Smooth muscle cell (in vitro differentiated cells): ENCODE data around the gene IL9. TPM values are rescaled to one million over a fixed set of nuclear protein-coding genes. Genes with fewer than 3 reads are reported as not detected.

ENCODE experiments used
- DNase-seq: peaks from one replicate; lab custom pipeline; 2025; ENCODE audit not compliant: unreplicated experiment; lab: John Stamatoyannopoulos, UW
- H2AFZ ChIP-seq: fragments of 200-600 bp; sonication (generic); 2 replicates; pipeline ENCODE4 v1.6.0; 2016; ENCODE audit warnings: antibody characterized with exemption, low read depth, mild to moderate bottlenecking
- H3F3A ChIP-seq: fragments of 200-600 bp; sonication (generic); 2 replicates; pipeline ENCODE4 v1.6.0; 2017; ENCODE audit warnings: antibody characterized with exemption, low read depth
- H3K27ac ChIP-seq: fragments of 200-600 bp; sonication (generic); 2 replicates; pipeline ENCODE4 v1.5.1; 2016; ENCODE audit warnings: low read depth, mild to moderate bottlenecking
- H3K27me3 ChIP-seq: fragments of 200-600 bp; sonication (generic); 2 replicates; pipeline ENCODE4 v1.6.1; 2016; ENCODE audit warnings: low read depth, mild to moderate bottlenecking
- H3K36me3 ChIP-seq: fragments of 200-600 bp; sonication (generic); 2 replicates; pipeline ENCODE4 v1.5.1; 2016; ENCODE audit warnings: low read depth
- H3K4me1 ChIP-seq: fragments of 200-600 bp; sonication (generic); 2 replicates; pipeline ENCODE4 v1.5.1; 2016; ENCODE audit warnings: low read depth
- H3K4me2 ChIP-seq: fragments of 200-600 bp; sonication (generic); 2 replicates; pipeline ENCODE4 v1.6.0; 2016; ENCODE audit warnings: mild to moderate bottlenecking
- H3K4me3 ChIP-seq: fragments of 200-600 bp; sonication (generic); 2 replicates; pipeline ENCODE4 v1.5.1; 2016; ENCODE audit warnings: mild to moderate bottlenecking
- H3K79me2 ChIP-seq: fragments of 200-600 bp; sonication (generic); 2 replicates; pipeline ENCODE4 v1.6.0; 2016; ENCODE audit warnings: low read depth, mild to moderate bottlenecking
- H3K9ac ChIP-seq: fragments of 200-600 bp; sonication (generic); 2 replicates; pipeline ENCODE4 v1.6.0; 2016; ENCODE audit warnings: low read depth
- H3K9me3 ChIP-seq: fragments of 200-600 bp; sonication (generic); replicated peaks from 2 replicates; pipeline ENCODE4 v1.5.1; 2016; ENCODE audit warnings: low read depth
- H4K20me1 ChIP-seq: fragments of 200-600 bp; sonication (generic); 2 replicates; pipeline ENCODE4 v1.6.0; 2016; ENCODE audit warnings: low read depth
- WGBS: methylation state at CpG from one replicate; pipeline ENCODE4 v1.1.7; 2016; ENCODE audit warnings: low lambda C conversion rate; 5-methylcytosine and 5-hydroxymethylcytosine counted together
- polyA plus RNA-seq: library from polyadenylated mRNA; unstranded; fragments of >200 nt; fragmentation: Nextera tagmentation; extraction: Ambion mirVana; gene quantifications from 2 replicates; pipeline ENCODE4 v1.2.1, GENCODE V29; 2016
- total RNA-seq: library from RNA; depleted of rRNA; stranded (reverse); fragments of >200 nt; gene quantifications from 2 replicates; pipeline ENCODE4 v1.2.3, GENCODE V29; 2014
- TF ChIP-seq, protein P1 (sequence below): fragments of 200-600 bp; sonication (generic); IDR thresholded peaks from 2 replicates; pipeline ENCODE4 v1.5.1; 2017; ENCODE audit warnings: borderline replicate concordance, mild to moderate bottlenecking, antibody characterized with exemption; ENCODE audit not compliant: insufficient read depth, poor library complexity, severe bottlenecking

Gene IL9
- total and polyA plus RNA-seq, 2 experiments from 2014 or later: not detected

DNA sequence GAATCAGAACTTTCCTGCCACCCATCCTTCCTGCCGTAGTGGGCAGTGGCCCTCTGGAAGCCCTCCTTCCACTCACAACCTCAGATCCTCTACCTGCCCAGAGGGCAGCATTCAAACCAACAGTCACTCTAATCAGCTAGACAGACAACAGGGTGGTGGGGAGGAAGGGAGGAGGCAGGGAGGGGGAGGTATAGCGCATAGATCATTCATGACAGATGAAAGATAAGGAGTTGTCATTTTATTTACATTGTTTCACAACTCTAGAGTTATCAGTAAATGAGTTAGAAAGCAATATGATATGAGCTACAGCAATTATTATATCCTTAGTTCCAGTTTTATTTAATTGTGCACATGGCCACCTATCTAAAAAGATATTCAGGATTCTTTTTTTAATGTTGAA lies 852 bp downstream of the IL9 start:
- no peak for DNase-seq
- Histone ChIP-seq H3K79me2 (no peaks in the 10 kb centered on the region), H3K4me3 (no peak overlapping the region), H3K4me1 (no peaks in the 10 kb centered on the region), H3K36me3 (no peaks in the 10 kb centered on the region), H3K4me2 (no peak overlapping the region), H3K9me3 (no peaks in the 10 kb centered on the region), H3K27me3 (peaks cover 47% of the 10 kb centered on the region), H3K27ac (no peak overlapping the region), H2AFZ (no peak overlapping the region), H3F3A (no peaks in the 10 kb centered on the region), H4K20me1 (no peaks in the 10 kb centered on the region), H3K9ac (no peak overlapping the region)
- TF ChIP-seq, protein P1, sequence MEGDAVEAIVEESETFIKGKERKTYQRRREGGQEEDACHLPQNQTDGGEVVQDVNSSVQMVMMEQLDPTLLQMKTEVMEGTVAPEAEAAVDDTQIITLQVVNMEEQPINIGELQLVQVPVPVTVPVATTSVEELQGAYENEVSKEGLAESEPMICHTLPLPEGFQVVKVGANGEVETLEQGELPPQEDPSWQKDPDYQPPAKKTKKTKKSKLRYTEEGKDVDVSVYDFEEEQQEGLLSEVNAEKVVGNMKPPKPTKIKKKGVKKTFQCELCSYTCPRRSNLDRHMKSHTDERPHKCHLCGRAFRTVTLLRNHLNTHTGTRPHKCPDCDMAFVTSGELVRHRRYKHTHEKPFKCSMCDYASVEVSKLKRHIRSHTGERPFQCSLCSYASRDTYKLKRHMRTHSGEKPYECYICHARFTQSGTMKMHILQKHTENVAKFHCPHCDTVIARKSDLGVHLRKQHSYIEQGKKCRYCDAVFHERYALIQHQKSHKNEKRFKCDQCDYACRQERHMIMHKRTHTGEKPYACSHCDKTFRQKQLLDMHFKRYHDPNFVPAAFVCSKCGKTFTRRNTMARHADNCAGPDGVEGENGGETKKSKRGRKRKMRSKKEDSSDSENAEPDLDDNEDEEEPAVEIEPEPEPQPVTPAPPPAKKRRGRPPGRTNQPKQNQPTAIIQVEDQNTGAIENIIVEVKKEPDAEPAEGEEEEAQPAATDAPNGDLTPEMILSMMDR: no peak
- WGBS: 53% methylated on average over 2 of the region's 2 CpGs

DNA sequence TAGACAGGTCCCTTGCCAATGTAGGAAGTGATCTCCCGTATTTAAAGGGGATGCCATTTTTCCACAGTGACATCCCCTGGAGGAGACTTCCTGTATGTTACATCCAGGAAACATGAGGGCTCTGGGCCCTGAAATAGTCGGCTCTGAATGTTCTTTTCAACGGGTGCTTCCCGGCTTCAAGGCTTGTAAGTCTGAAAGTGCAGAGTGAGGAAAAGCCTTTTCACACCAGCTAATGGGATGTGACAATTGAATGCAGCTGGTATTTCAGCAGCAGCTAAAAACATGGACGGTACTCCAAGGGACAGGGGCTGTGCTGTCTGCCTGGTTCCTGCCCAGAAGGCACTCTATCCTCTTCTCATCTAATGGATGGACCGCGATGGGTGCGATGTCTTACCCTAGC lies 1.4 kb downstream of the IL9 start:
- WGBS: 63% methylated on average over 8 of the region's 8 CpGs
- H3K36me3 ChIP-seq: no peaks in the 10 kb centered on the region
- no peak overlapping the region for H3K4me3 ChIP-seq
- no peaks in the 10 kb centered on the region for H3K4me1 ChIP-seq
- no peaks in the 10 kb centered on the region for H3K79me2 ChIP-seq
- no peak overlapping the region for H2AFZ ChIP-seq
- TF ChIP-seq, protein P1: no peak
- H3F3A ChIP-seq: no peaks in the 10 kb centered on the region
- no peak for DNase-seq
- H3K9me3 ChIP-seq: no peaks in the 10 kb centered on the region
- no peak overlapping the region for H3K9ac ChIP-seq
- no peak overlapping the region for H3K27ac ChIP-seq
- H4K20me1 ChIP-seq: no peaks in the 10 kb centered on the region
- peaks cover 42% of the 10 kb centered on the region for H3K27me3 ChIP-seq
- no peak overlapping the region for H3K4me2 ChIP-seq

DNA sequence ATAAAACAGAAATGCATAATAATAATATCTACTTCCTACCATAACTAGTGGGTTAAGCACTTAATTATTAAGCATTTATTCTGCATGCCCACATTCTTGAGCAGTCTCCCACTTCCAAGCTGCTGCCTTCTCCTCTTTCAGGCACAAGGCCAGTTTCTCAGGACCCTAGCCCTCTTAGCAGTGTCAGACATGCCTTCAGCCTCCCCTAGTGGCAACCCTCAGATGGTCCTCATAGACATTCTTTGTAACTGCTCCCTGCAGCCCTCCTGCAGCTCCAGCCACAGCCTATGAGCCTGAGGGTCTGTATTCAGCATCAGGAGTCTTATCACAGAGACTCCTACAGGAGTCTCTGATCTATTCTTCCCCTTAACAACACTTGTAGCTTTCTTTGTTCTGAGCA lies 3.9 kb downstream of the IL9 start:
- no peaks in the 10 kb centered on the region for H3K4me1 ChIP-seq
- no peaks in the 10 kb centered on the region for H3K79me2 ChIP-seq
- no peak overlapping the region for H3K9ac ChIP-seq
- no peak for DNase-seq
- no peaks in the 10 kb centered on the region for H3K9me3 ChIP-seq
- H3K4me2 ChIP-seq: no peak overlapping the region
- TF ChIP-seq, protein P1: no peak
- no peaks in the 10 kb centered on the region for H4K20me1 ChIP-seq
- no peak overlapping the region for H3K4me3 ChIP-seq
- peaks cover 5% of the 10 kb centered on the region for H3F3A ChIP-seq
- H3K36me3 ChIP-seq: no peaks in the 10 kb centered on the region
- no peak overlapping the region for H2AFZ ChIP-seq
- peaks cover 19% of the 10 kb centered on the region for H3K27me3 ChIP-seq
- no peak overlapping the region for H3K27ac ChIP-seq

DNA sequence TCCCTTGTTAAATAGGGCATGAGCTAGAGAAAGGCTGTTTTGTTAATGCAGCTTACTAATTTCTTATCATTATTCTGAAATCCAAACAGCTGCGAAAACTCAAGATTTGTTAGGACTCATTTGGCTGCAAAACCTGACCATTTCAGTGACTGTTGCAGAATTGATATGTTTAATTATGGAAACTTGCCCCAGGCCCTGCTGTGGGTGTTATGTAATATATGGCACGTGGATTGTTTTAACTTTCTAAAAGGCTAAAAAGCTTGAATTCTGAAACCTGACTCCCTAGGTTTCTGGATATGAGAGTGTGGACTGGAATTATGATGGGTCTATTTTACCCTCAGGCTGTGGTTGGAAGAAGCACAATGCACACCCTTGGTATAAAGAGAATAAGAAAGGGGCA lies 4.4 kb downstream of the IL9 start:
- Histone ChIP-seq H3K4me3 (no peak overlapping the region), H3K4me1 (no peaks in the 10 kb centered on the region), H3F3A (peaks cover 5% of the 10 kb centered on the region), H3K27ac (no peak overlapping the region), H3K79me2 (no peaks in the 10 kb centered on the region), H2AFZ (no peak overlapping the region), H3K27me3 (peaks cover 17% of the 10 kb centered on the region), H3K4me2 (no peak overlapping the region), H3K9ac (no peak overlapping the region), H3K36me3 (no peaks in the 10 kb centered on the region), H3K9me3 (no peaks in the 10 kb centered on the region), H4K20me1 (no peaks in the 10 kb centered on the region)
- DNase-seq: no peak
- WGBS: 68% methylated on average over 2 of the region's 2 CpGs
- TF ChIP-seq, protein P1: no peak
